ENCODE data around the gene F2RL3. TPM values are rescaled to one million over a fixed set of nuclear protein-coding genes. Genes with fewer than 3 reads are reported as not detected.
A peak's percentile ranks its signal among the peaks of the same experiment; 100 is the strongest.

The F2RL3 gene
- total and polyA plus RNA-seq, 9 of the 15 experiments (the other 6 are each of a cell fraction or from before 2014, with no cell fraction given), result 1.4 to 27.6 (median 11.9) TPM

- TF ChIP-seq REST (IDR thresholded peaks at IDR 0.05; ENCODE audit: borderline replicate concordance) (peak; percentile 45; the same call in 1 of the 2 replicates), REST (CRISPR knock-in tag; IDR thresholded peaks at IDR 0.05; ENCODE audit: low read depth) (no peak)
These were observed 15.8 kb downstream of the F2RL3 start (continued) for GRCh38 chr19:16904599-16904998.

- Histone ChIP-seq H3K4me1 (replicated peaks in 1 of 2; ENCODE audit: control insufficient read depth in 2 of 2, insufficient read depth in 2 of 2, low read length in 2 of 2) (peaks cover 0 to 4% of the 10 kb centered on the region in 2 experiments; a peak in 2 of 5 replicates), H3K27ac (ENCODE audit: extremely low read depth, low read depth, low read length) (no peak overlapping the region), H3K4me2 (ENCODE audit: insufficient read depth, low read length) (no peak overlapping the region), H3K36me3 (ENCODE audit: control insufficient read depth, insufficient read depth, low read length) (no peaks in the 10 kb centered on the region), H3K9ac (ENCODE audit: insufficient read depth in 1 of 2, low read depth in 2 of 2, low read length in 2 of 2) (no peak overlapping the region), H2AFZ (ENCODE audit: low read depth, low read length) (no peak overlapping the region), H3K27me3 (ENCODE audit: control insufficient read depth in 2 of 2, insufficient read depth in 2 of 2, low read length in 2 of 2) (peaks cover 0 to 6% of the 10 kb centered on the region in 2 experiments; a peak in 3 of 5 replicates), H3K79me2 (ENCODE audit: control insufficient read depth, insufficient read depth, low read length) (no peaks in the 10 kb centered on the region), H4K20me1 (replicated peaks; ENCODE audit: control insufficient read depth, insufficient read depth, low read length) (no peaks in the 10 kb centered on the region), H3K4me3 (no peak overlapping the region), H3K9me1 (ENCODE audit: control insufficient read depth, insufficient read depth, low read length) (no peaks in the 10 kb centered on the region), H3K9me3 (replicated peaks; ENCODE audit: control insufficient read depth, insufficient read depth, low read depth, low read length) (peaks cover 10% of the 10 kb centered on the region)
- no peak for ATAC-seq
- no peak for FAIRE-seq
- no TSS peak for BruUV-seq (replicated peaks)
- TF ChIP-seq ZNF134 (CRISPR knock-in tag; conservative IDR thresholded peaks at IDR 0.05) (no peak), MAX (CRISPR knock-in tag; IDR thresholded peaks at IDR 0.05) (no peak)
- no peak for DNase-seq (ENCODE audit: extremely low read depth in 1 of 4, low spot score in 3 of 4)
- intact Hi-C loops (cut with micrococcal nuclease), result no loop called here
- in situ Hi-C loops (cut with MboI), result no loop called here
- POLR2A ChIA-PET, result interaction anchor here (0.6 to 1.1 kb wide), 2 partner anchors 9 to 11 kb away, joined by 3 to 7 read pairs; no protein-coding TSS in a partner anchor
- CTCF ChIA-PET (ENCODE audit: low intra/inter-chr PET ratio), result no interaction called here
- WGBS (ENCODE audit: insufficient coverage, low coverage, missing lambda C conversion rate), result 6% methylated on average over 12 of the region's 12 CpGs
These were observed 20.0 kb downstream of the F2RL3 start for GRCh38 chr19:16908759-16909158.
